ENCODE data around the gene CBY2. TPM values are rescaled to one million over a fixed set of nuclear protein-coding genes. Genes with fewer than 3 reads are reported as not detected.
"Not testable (repeated sequence)": the region's sequence is repeated elsewhere in the genome, so short reads cannot be mapped to it uniquely, and the experiment has no call there.

The CBY2 gene
- total and polyA plus RNA-seq, 4 donors, result not detected

DNA sequence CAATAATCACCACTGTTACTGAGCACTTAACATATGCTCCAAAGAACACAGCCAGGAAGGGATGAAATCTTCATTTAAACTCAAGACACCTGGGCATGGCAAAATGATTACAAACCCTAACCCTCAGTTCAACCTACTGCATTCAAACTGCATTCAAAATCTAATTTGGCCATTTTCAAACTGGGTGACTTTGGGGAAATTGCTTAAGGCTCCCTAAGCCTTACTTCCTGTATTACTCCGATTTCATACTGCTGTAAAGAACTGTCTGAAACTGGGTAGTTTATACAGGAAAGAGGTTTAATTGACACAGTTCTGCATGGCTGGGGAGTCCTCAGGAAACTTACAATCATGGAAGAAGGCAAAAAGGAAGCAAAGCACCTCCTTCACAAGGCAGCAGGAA lies 50.4 kb downstream of the CBY2 start:
- DNase-seq, result no peak
- no peak overlapping the region for H3K9ac ChIP-seq (ENCODE audit: insufficient read depth in 1 of 2, low read length in 2 of 2)
- H3K27ac ChIP-seq (ENCODE audit: low read depth in 1 of 2, low read length in 1 of 2), result no peak overlapping the region
- no peaks in the 10 kb centered on the region for H3K36me3 ChIP-seq (ENCODE audit: control insufficient read depth in 4 of 4, insufficient read depth in 4 of 4, low read length in 4 of 4)
- H3K4me1 ChIP-seq (ENCODE audit: control insufficient read depth in 5 of 5, insufficient read depth in 5 of 5, low read length in 5 of 5), result peaks cover 0 to 7% (median 0%) of the 10 kb centered on the region in 5 donors
- TF ChIP-seq, protein P1, sequence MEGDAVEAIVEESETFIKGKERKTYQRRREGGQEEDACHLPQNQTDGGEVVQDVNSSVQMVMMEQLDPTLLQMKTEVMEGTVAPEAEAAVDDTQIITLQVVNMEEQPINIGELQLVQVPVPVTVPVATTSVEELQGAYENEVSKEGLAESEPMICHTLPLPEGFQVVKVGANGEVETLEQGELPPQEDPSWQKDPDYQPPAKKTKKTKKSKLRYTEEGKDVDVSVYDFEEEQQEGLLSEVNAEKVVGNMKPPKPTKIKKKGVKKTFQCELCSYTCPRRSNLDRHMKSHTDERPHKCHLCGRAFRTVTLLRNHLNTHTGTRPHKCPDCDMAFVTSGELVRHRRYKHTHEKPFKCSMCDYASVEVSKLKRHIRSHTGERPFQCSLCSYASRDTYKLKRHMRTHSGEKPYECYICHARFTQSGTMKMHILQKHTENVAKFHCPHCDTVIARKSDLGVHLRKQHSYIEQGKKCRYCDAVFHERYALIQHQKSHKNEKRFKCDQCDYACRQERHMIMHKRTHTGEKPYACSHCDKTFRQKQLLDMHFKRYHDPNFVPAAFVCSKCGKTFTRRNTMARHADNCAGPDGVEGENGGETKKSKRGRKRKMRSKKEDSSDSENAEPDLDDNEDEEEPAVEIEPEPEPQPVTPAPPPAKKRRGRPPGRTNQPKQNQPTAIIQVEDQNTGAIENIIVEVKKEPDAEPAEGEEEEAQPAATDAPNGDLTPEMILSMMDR (IDR thresholded peaks at IDR 0.05; ENCODE audit: control extremely low read depth, extremely low read depth), result no peak
- peaks cover 0 to under 1% (median 0%) of the 10 kb centered on the region in 4 donors for H3K9me3 ChIP-seq (ENCODE audit: control insufficient read depth in 4 of 4, insufficient read depth in 3 of 4, low read length in 3 of 4)
- no peak for ATAC-seq (ENCODE audit: insufficient read depth, low FRiP score)
- H3K27me3 ChIP-seq (ENCODE audit: control insufficient read depth in 3 of 3, insufficient read depth in 3 of 3, low read length in 2 of 3), result peaks cover 0 to 3% (median 0%) of the 10 kb centered on the region in 3 donors
- H3K4me3 ChIP-seq, result no peak overlapping the region
- 30 to 63% methylated on average over 1 of the region's 1 CpG for WGBS, 2 donors

DNA sequence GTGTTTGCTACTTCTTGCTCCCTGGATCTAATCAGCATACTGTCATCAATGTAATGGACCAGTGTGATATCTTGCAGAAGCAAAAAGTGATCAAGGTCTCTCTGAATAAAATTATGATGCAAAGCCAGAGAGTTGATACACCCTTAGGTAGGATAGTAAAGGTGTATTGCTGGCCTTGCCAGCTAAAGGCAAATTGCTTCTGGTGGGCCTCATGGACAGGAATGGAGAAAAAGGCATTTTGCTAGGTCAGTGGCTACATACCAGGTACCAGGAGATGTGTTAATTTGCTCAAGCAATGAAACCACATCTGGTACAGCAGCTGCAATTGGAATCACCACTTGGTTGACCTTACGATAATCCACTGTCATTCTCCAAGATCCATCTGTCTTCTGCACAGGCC lies 54.4 kb downstream of the CBY2 start:
- DNase-seq; ATAC-seq (ENCODE audit: insufficient read depth, low FRiP score); H3K36me3 ChIP-seq (ENCODE audit: control insufficient read depth in 4 of 4, insufficient read depth in 4 of 4, low read length in 4 of 4); H3K9me3 ChIP-seq (ENCODE audit: control insufficient read depth in 4 of 4, insufficient read depth in 3 of 4, low read length in 3 of 4); H3K27ac ChIP-seq (ENCODE audit: low read depth in 1 of 2, low read length in 1 of 2); H3K9ac ChIP-seq (ENCODE audit: insufficient read depth in 1 of 2, low read length in 2 of 2); H3K4me1 ChIP-seq (ENCODE audit: control insufficient read depth in 5 of 5, insufficient read depth in 5 of 5, low read length in 5 of 5); H3K4me3 ChIP-seq; H3K27me3 ChIP-seq (ENCODE audit: control insufficient read depth in 3 of 3, insufficient read depth in 3 of 3, low read length in 2 of 3): not testable (repeated sequence)
- WGBS, 2 donors, result 88 to 100% methylated on average over 1 of the region's 1 CpG

DNA sequence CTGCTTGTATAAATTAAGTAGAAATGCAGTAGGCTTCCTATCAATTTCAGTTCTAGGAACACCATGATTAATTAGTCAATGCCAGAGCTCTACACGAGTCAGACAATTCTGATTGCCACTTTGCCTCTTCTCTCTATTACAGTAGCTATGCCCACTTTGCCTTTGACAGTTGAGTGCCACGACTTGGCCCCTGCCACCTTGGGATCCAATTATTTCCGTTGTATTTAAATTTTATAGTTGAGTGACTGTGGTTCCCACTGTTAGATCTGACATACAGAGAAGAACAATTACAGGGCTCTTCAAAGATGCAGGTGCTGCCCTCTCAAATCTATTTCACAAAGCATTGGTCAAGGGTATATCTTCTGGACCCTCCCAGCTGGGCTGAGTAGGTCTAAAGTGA lies 55.5 kb downstream of the CBY2 start:
- not testable (repeated sequence) for H3K9ac ChIP-seq (ENCODE audit: insufficient read depth in 1 of 2, low read length in 2 of 2); H3K4me3 ChIP-seq; ATAC-seq (ENCODE audit: insufficient read depth, low FRiP score); H3K36me3 ChIP-seq (ENCODE audit: control insufficient read depth in 4 of 4, insufficient read depth in 4 of 4, low read length in 4 of 4); H3K27ac ChIP-seq (ENCODE audit: low read depth in 1 of 2, low read length in 1 of 2); H3K4me1 ChIP-seq (ENCODE audit: control insufficient read depth in 5 of 5, insufficient read depth in 5 of 5, low read length in 5 of 5); H3K9me3 ChIP-seq (ENCODE audit: control insufficient read depth in 4 of 4, insufficient read depth in 3 of 4, low read length in 3 of 4); DNase-seq; H3K27me3 ChIP-seq (ENCODE audit: control insufficient read depth in 3 of 3, insufficient read depth in 3 of 3, low read length in 2 of 3)
- 84 to 90% methylated on average over 3 of the region's 3 CpGs for WGBS, 2 donors

DNA sequence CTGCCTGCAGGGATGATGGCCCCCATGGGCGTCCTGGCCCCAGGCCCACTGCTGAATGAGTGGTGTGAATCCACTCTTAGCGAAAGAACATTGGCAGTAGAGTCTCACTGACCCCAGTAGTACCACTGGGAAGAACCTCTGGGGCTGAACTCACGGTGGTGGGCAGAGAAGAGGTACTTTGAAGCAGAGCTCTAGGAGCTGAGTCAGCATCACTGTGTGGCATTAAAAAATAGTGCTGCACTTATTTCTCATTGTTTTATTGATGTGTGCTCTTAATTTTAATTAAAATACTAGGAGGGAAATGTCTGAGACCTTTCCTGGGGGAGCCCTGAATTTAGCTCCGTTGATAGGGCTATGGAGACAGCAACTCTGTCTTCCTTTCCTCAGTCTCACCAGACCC lies 61.3 kb downstream of the CBY2 start:
- peaks cover 0 to 2% (median 0%) of the 10 kb centered on the region in 3 donors for H3K27me3 ChIP-seq (ENCODE audit: control insufficient read depth in 3 of 3, insufficient read depth in 3 of 3, low read length in 2 of 3)
- 85 to 91% methylated on average over 4 of the region's 4 CpGs for WGBS, 2 donors

More for the DNA sequence above, 61.3 kb downstream of the CBY2 start:
- no peak for DNase-seq
- H3K9ac ChIP-seq (ENCODE audit: insufficient read depth in 1 of 2, low read length in 2 of 2), result no peak overlapping the region
- no peak overlapping the region for H3K4me3 ChIP-seq
- H3K27ac ChIP-seq (ENCODE audit: low read depth in 1 of 2, low read length in 1 of 2), result no peak overlapping the region
- H3K4me1 ChIP-seq (ENCODE audit: control insufficient read depth in 5 of 5, insufficient read depth in 5 of 5, low read length in 5 of 5), result peaks cover 0 to under 1% (median 0%) of the 10 kb centered on the region in 5 donors
- ATAC-seq (ENCODE audit: insufficient read depth, low FRiP score), result no peak
- peaks cover 0 to 2% (median 0%) of the 10 kb centered on the region in 4 donors for H3K9me3 ChIP-seq (ENCODE audit: control insufficient read depth in 4 of 4, insufficient read depth in 3 of 4, low read length in 3 of 4)
- no peaks in the 10 kb centered on the region for H3K36me3 ChIP-seq (ENCODE audit: control insufficient read depth in 4 of 4, insufficient read depth in 4 of 4, low read length in 4 of 4)
- TF ChIP-seq, protein P1 (IDR thresholded peaks at IDR 0.05; ENCODE audit: control extremely low read depth, extremely low read depth), result no peak

Small RNA genes within 50 kb of the gene (small RNA-seq; reads per million reads assigned to genes)
- gene RF00017 (ENCODE audit: low replicate concordance), result not detected

Other genes starting within 250 kb of the CBY2 start
- 10 to 100 TPM; 26.3 to 66.7 TPM for gene COG3, start 237.4 kb upstream of the CBY2 start, total RNA-seq
- 10 to 100 TPM; 14.7 to 18.6 TPM for gene COG3, start 237.4 kb upstream of the CBY2 start, polyA plus RNA-seq
- not detected for gene ERICH6B, start 86.6 kb upstream of the CBY2 start, total RNA-seq
- gene ERICH6B, start 86.6 kb upstream of the CBY2 start, polyA plus RNA-seq, result not detected
- under 1 TPM; 0.03 to 0.31 TPM for gene SIAH3, start 149.4 kb downstream of the CBY2 start, total RNA-seq
- gene SIAH3, start 149.4 kb downstream of the CBY2 start, polyA plus RNA-seq, result under 1 TPM; 0.05 to 0.06 TPM